GM10248 (cell line): ENCODE results near the gene RPL28.
A peak's percentile ranks its signal among the peaks of the same experiment; 100 is the strongest.

Source experiments
- CTCF ChIA-PET: fragments of 300-600 bp; sonication (Branson Sonifier 250); formaldehyde crosslinking; extraction: SDS; loops from one replicate; lab custom pipeline; 2021; ENCODE audit warnings: antibody characterized with exemption; lab: Yijun Ruan, JAX
- POLR2A ChIA-PET: fragments of 350-650 bp; sonication (Branson Sonifier 250); formaldehyde crosslinking; extraction: SDS; loops from one replicate; lab custom pipeline; 2020; ENCODE audit warnings: antibody characterized with exemption; lab: Yijun Ruan, JAX
- DNase-seq: peaks from one replicate; pipeline ENCODE4 v3.0.0; 2012; ENCODE audit errors: extremely low spot score
- CTCF ChIP-seq: IDR thresholded peaks from 2 replicates; pipeline ENCODE4 v1.5.1; 2012; ENCODE audit warnings: mild to moderate bottlenecking, low read depth; ENCODE audit errors: extremely low read depth, missing control alignments, control extremely low read depth

The RPL28 gene

DNA sequence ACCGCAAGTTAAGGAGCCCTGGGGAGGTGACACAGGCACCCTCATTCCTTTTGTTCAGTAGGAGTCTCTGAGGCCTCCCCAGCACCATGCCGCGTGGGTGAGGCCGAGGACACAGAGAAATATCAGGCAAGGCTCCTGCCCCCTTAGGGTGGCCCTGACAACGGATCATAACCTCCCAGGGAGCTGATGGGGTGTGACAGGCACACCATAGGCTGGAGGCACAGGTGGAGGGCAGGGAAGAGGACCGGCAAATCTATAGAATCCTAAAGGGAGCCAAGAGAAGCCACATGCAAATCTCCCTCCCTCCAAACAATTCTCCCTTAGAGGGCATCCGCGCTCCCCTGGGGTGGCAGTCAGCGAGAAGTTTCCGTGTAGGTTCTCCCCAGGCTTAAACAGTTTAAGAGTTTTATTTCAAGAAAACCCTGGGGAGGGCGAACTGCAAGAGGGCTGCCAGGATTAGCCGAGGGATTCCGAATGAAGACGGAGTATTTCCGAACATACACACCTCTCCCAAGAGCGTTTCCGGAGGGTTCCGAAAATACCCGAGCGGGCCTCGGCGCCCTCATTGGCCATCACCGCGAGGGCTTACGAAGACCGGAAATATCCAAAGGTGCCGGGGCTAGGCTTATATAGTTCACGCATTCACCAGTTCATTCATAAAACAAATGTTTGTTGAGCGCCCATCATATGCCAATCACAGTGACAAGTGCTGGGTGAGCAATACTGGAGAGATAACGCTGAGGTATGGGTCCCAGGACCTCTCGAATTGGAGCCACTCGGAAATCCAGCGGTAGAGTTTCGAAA is 610 bp upstream of the RPL28 start:
- no peak for TF ChIP-seq CTCF
- peak; percentile 95 for DNase-seq
- ChIA-PET POLR2A (interaction anchor here (0.5 to 6.1 kb wide), 7 partner anchors 8 to 109 kb away, joined by 3 to 29 read pairs (median 5); partner anchors contain the start of gene UBE2S), CTCF (interaction anchor here (1.5 to 3.1 kb wide), 8 partner anchors 15 to 238 kb away, joined by 3 to 19 read pairs (median 6); partner anchors contain the start of gene KMT5C)

GRCh38 chr19:55386493-55386971 is 800 bp downstream of the RPL28 start:
- CTCF ChIA-PET: interaction anchor here (1.1 kb wide), 1 partner anchor 80 kb away, joined by 3 read pairs; no protein-coding TSS in a partner anchor
- TF ChIP-seq CTCF: no peak
- POLR2A ChIA-PET: interaction anchor here (0.5 to 6.1 kb wide), 5 partner anchors 13 to 254 kb away, joined by 5 to 29 read pairs (median 6); partner anchors contain the start of gene UBE2S
- no peak for DNase-seq

DNA sequence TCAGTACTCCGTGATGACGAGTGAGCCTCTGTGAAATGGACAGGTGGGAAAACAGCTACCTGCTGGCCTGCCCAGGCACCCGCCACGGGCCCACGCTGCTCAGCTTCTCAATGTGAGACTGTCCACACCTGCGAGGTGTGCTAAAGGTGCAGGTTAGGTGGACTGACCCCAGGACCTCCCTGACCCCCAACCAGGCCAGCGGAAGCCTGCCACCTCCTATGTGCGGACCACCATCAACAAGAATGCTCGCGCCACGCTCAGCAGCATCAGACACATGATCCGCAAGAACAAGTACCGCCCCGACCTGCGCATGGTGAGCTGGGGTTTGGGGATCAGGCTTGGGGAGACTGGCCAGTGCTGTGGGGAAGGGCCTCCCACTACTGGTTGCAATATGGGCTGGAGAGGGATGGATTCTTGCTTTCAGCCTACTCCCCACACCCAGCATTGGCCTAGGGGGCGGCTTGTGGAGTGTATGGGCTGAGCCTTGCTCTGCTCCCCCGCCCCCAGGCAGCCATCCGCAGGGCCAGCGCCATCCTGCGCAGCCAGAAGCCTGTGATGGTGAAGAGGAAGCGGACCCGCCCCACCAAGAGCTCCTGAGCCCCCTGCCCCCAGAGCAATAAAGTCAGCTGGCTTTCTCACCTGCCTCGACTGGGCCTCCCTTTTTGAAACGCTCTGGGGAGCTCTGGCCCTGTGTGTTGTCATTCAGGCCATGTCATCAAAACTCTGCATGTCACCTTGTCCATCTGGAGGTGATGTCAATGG is 2.2 kb downstream of the RPL28 start:
- CTCF ChIA-PET: interaction anchor here (1.4 to 1.9 kb wide), 2 partner anchors 30 to 86 kb away, joined by 5 read pairs; no protein-coding TSS in a partner anchor
- no peak for TF ChIP-seq CTCF
- POLR2A ChIA-PET: interaction anchor here (1.2 to 6.1 kb wide), 5 partner anchors 10 to 19 kb away, joined by 5 to 29 read pairs (median 7); partner anchors contain the start of gene UBE2S
- DNase-seq: no peak

DNA sequence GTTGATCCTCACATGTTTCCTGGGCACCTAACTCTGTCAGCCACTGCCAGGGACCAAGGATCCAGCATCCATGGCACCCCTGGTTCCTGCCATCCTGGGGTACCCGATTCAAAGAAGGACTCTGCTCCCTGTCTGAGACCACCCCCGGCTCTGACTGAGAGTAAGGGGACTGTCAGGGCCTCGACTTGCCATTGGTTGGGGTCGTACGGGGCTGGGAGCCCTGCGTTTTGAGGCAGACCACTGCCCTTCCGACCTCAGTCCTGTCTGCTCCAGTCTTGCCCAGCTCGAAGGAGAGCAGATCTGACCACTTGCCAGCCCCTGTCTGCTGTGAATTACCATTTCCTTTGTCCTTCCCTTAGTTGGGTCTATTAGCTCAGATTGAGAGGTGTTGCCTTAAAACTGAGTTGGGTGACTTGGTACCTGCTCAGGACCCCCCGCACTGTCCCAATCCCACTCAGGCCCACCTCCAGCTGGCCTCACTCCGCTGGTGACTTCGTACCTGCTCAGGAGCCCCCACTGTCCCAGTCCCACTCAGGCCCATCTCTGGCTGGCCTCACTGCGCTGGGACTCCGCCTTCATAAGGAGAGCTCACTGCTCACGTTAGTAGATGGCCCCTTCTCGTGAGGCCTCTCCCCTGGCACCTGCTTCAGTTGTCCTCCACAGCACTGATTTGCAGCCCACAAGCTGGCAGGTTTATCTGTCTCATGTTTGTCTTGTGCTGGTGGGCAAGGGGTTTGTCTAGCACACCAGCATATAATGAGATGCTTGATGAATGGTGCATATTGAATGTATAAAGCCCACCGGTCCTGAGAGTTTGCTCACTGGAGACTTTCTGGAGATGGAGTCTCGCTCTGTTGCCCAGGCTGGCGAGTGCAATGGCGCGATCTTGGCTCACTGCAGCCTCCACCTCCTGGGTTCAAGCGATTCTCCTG is 3.9 kb downstream of the RPL28 start:
- ChIA-PET POLR2A (interaction anchor here (0.6 to 6.1 kb wide), 5 partner anchors 8 to 229 kb away, joined by 3 to 29 read pairs (median 6); partner anchors contain the start of gene UBE2S), CTCF (interaction anchor here (1.4 to 1.9 kb wide), 3 partner anchors 21 to 88 kb away, joined by 3 to 5 read pairs (median 4); partner anchors contain the start of gene KMT5C)
- no peak for DNase-seq
- TF ChIP-seq CTCF: no peak

- DNase-seq: no peak
Observed at GRCh38 chr19:55390461-55390880, 4.7 kb downstream of the RPL28 start.

More at GRCh38 chr19:55390461-55390880, 4.7 kb downstream of the RPL28 start:
- no peak for TF ChIP-seq CTCF
- POLR2A ChIA-PET: interaction anchor here (0.9 to 6.1 kb wide), 4 partner anchors 9 to 51 kb away, joined by 3 to 29 read pairs (median 6); partner anchors contain the start of genes KMT5C and UBE2S
- CTCF ChIA-PET: interaction anchor here (1.4 to 1.6 kb wide), 2 partner anchors 21 to 51 kb away, joined by 3 to 4 read pairs; partner anchors contain the start of gene KMT5C
